ENCODE measurements around the gene ST3GAL5.

GRCh38 chr2:85914922-85915321, 26.1 kb upstream of the ST3GAL5 start:
- TF ChIP-seq CTCF (IDR thresholded peaks at IDR 0.05) (no peak), EZH2 (IDR thresholded peaks at IDR 0.05; ENCODE audit: borderline replicate concordance, insufficient read depth, low read depth, low read length, poor library complexity, severe bottlenecking) (no peak)

Data from B cell (primary cell).